Osteocyte (in vitro differentiated cells): Measurements from ENCODE around the gene CHGA. TPM values are rescaled to one million over a fixed set of nuclear protein-coding genes. Genes with fewer than 3 reads are reported as not detected.

ENCODE experiments used
- DNase-seq: peaks from one replicate; pipeline ENCODE4 v3.0.0; 2021; ENCODE audit warnings: mixed read lengths; ENCODE audit not compliant: unreplicated experiment; ENCODE audit errors: extremely low spot score
- H3K27ac Mint-ChIP-seq: one replicate; pipeline ENCODE4 v1.8.0; 2021; ENCODE audit warnings: mild to moderate bottlenecking, mixed read lengths; ENCODE audit not compliant: unreplicated experiment
- H3K27me3 Mint-ChIP-seq: one replicate; pipeline ENCODE4 v1.8.0; 2021; ENCODE audit warnings: mixed read lengths; ENCODE audit not compliant: unreplicated experiment
- H3K36me3 Mint-ChIP-seq: one replicate; pipeline ENCODE4 v1.8.0; 2021; ENCODE audit warnings: mixed read lengths; ENCODE audit not compliant: unreplicated experiment
- H3K4me1 Mint-ChIP-seq: one replicate; pipeline ENCODE4 v1.8.0; 2021; ENCODE audit warnings: mixed read lengths; ENCODE audit not compliant: unreplicated experiment
- H3K4me3 Mint-ChIP-seq: one replicate; pipeline ENCODE4 v1.8.0; 2021; ENCODE audit warnings: mild to moderate bottlenecking, moderate library complexity, mixed read lengths; ENCODE audit not compliant: unreplicated experiment
- H3K9me3 Mint-ChIP-seq: one replicate; pipeline ENCODE4 v1.8.0; 2021; ENCODE audit warnings: mixed read lengths; ENCODE audit not compliant: unreplicated experiment
- CTCF ChIP-seq: fragments of 200-600 bp; sonication (generic); IDR thresholded peaks from 2 replicates; pipeline ENCODE4 v1.5.0; 2021; ENCODE audit warnings: antibody characterized with exemption, mild to moderate bottlenecking, moderate library complexity
- total RNA-seq: library from RNA; stranded (reverse); gene quantifications from 2 replicates; pipeline ENCODE4 v1.2.1, GENCODE V29; 2021

Gene CHGA
- total RNA-seq, 1 donor from 2014 or later = 0.27 TPM

GRCh38 chr14:92926180-92926845 is 3.4 kb downstream of the CHGA start:
- no peak overlapping the region for H3K4me3 Mint-ChIP-seq
- H3K27me3 Mint-ChIP-seq = peaks cover 31% of the 10 kb centered on the region
- no peaks in the 10 kb centered on the region for H3K9me3 Mint-ChIP-seq
- H3K36me3 Mint-ChIP-seq = no peaks in the 10 kb centered on the region
- no peak for DNase-seq
- TF ChIP-seq CTCF = no peak
- peaks cover 3% of the 10 kb centered on the region for H3K4me1 Mint-ChIP-seq
- no peak overlapping the region for H3K27ac Mint-ChIP-seq

GRCh38 chr14:92926931-92927330 is 4.0 kb downstream of the CHGA start:
- H3K27me3 Mint-ChIP-seq = peaks cover 27% of the 10 kb centered on the region
- no peak for DNase-seq
- H3K36me3 Mint-ChIP-seq = no peaks in the 10 kb centered on the region

GRCh38 chr14:92927349-92928257 is 4.7 kb downstream of the CHGA start:
- peaks cover 20% of the 10 kb centered on the region for H3K27me3 Mint-ChIP-seq
- no peak overlapping the region for H3K27ac Mint-ChIP-seq
- no peak for TF ChIP-seq CTCF
- DNase-seq = no peak
- H3K9me3 Mint-ChIP-seq = no peaks in the 10 kb centered on the region
- no peak overlapping the region for H3K4me3 Mint-ChIP-seq
- peaks cover 1% of the 10 kb centered on the region for H3K4me1 Mint-ChIP-seq
- no peaks in the 10 kb centered on the region for H3K36me3 Mint-ChIP-seq

More at GRCh38 chr14:92926931-92927330, 4.0 kb downstream of the CHGA start:
- Mint-ChIP-seq H3K4me3 (no peak overlapping the region), H3K9me3 (no peaks in the 10 kb centered on the region), H3K27ac (no peak overlapping the region), H3K4me1 (peaks cover 3% of the 10 kb centered on the region)
- TF ChIP-seq CTCF = no peak

DNA sequence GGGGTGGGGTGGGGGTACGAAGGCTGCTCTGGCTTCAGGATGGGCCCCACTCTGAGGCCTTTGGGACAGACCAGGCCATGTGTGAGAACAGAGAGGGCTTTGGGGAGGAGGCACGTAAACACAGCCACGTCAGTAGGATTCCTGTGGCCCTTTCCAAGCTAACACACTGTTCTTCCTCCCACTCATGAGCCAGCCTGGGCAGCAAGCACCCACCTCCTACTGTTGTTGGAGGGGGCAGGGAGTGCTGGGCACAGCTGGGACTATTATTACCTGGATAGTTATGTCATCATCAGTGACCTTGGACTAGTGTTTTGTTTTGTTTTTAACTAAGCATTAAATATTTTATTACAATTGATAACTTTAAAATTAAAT is 5.3 kb downstream of the CHGA start:
- Mint-ChIP-seq H3K9me3 (no peaks in the 10 kb centered on the region), H3K4me1 (no peaks in the 10 kb centered on the region), H3K36me3 (no peaks in the 10 kb centered on the region), H3K27ac (no peak overlapping the region), H3K4me3 (no peak overlapping the region), H3K27me3 (peaks cover 19% of the 10 kb centered on the region)
- DNase-seq = no peak
- no peak for TF ChIP-seq CTCF
